Gastrocnemius medialis (tissue), 4 donors: ENCODE measurements around the gene ARHGAP12. TPM values are rescaled to one million over a fixed set of nuclear protein-coding genes. Genes with fewer than 3 reads are reported as not detected.
"Not testable (repeated sequence)": the region's sequence is repeated elsewhere in the genome, so short reads cannot be mapped to it uniquely, and the experiment has no call there.

ENCODE experiments used
- ATAC-seq, 2 donors: fragments of 150-250 bp; one replicate each; pipeline ENCODE4 v1.9.1; 2016
- DNase-seq, 2 donors: peaks; one replicate each; pipeline ENCODE4 v3.0.0-alpha.2; 2019
- H3K27ac ChIP-seq, 4 donors: fragments of 200-600 bp; sonication (generic); 1 replicate in 1 of 4; 2 replicates in 3 of 4; pipeline ENCODE4 v1.5.1; 2016 to 2018; ENCODE audit warnings: mild to moderate bottlenecking in 2 of 4, moderate library complexity in 1 of 4
- H3K27me3 ChIP-seq, 3 donors: fragments of 200-600 bp; sonication (generic) in 2 of 3; 1 replicate in 1 of 3; 2 replicates in 2 of 3; pipeline versions ENCODE4 v1.5.1 to v1.6.0; 2016 to 2019; ENCODE audit warnings: mild to moderate bottlenecking in 1 of 3, moderate library complexity in 1 of 3
- H3K36me3 ChIP-seq, 2 donors: fragments of 200-600 bp; sonication (generic) in 1 of 2; one replicate each; pipeline ENCODE4 v1.5.1; 2017 to 2018
- H3K4me1 ChIP-seq, 2 donors: fragments of 200-600 bp; sonication (generic) in 1 of 2; one replicate each; pipeline ENCODE4 v1.5.1; 2016 to 2017; ENCODE audit warnings: mild to moderate bottlenecking in 2 of 2
- H3K4me3 ChIP-seq, 4 donors: fragments of 200-600 bp; sonication (generic) in 3 of 4; 1 replicate in 1 of 4; 2 replicates in 3 of 4; pipeline ENCODE4 v1.5.1; 2016 to 2019; ENCODE audit warnings: mild to moderate bottlenecking in 2 of 4
- H3K9me3 ChIP-seq, 3 donors: fragments of 200-600 bp; sonication (generic) in 2 of 3; 1 replicate in 1 of 3; 2 replicates in 2 of 3; pipeline ENCODE4 v1.5.1; 2016 to 2019
- POLR2A ChIP-seq, 2 donors: fragments of 450-650 bp; IDR thresholded peaks; one replicate each; pipeline ENCODE4 v1.6.1; 2017; ENCODE audit warnings: antibody characterized with exemption in 2 of 2, mild to moderate bottlenecking in 2 of 2, moderate library complexity in 2 of 2
- in situ Hi-C, 4 donors: fragments of 200-750 bp; cut with MboI; loops; one replicate each; pipeline versions ENCODE4 v1.15.0 to v1.8.0; 2017; ENCODE audit warnings: low sequenced_read_pairs in 4 of 4
- intact Hi-C: fragments of 100-400 bp; cut with DNase I; formaldehyde crosslinking; loops from one replicate; pipeline ENCODE4 v1.15.1; 2023; ENCODE audit warnings: low total_unique reads
- total RNA-seq, 4 donors: library from RNA; depleted of rRNA; stranded (reverse); fragments of >200 nt; gene quantifications; one replicate each; pipeline versions ENCODE4 v1.1.0 to v1.2.3, GENCODE V29; 2016
- TF ChIP-seq, protein P1 (sequence below), 5 experiments: fragments of 450-650 bp in 3 of 5; fragments of 200-600 bp in 2 of 5; sonication (generic) in 2 of 5; IDR thresholded peaks in 4 of 5; conservative IDR thresholded peaks in 1 of 5; 1 replicate in 4 of 5; 2 replicates in 1 of 5; pipeline ENCODE4 v1.5.1; 2016 to 2019; ENCODE audit warnings: antibody characterized with exemption in 5 of 5, mild to moderate bottlenecking in 3 of 5, moderate library complexity in 3 of 5

The ARHGAP12 gene
- total RNA-seq, 4 donors from 2014 or later, result 17.0 to 34.3 (median 21.6) TPM

DNA sequence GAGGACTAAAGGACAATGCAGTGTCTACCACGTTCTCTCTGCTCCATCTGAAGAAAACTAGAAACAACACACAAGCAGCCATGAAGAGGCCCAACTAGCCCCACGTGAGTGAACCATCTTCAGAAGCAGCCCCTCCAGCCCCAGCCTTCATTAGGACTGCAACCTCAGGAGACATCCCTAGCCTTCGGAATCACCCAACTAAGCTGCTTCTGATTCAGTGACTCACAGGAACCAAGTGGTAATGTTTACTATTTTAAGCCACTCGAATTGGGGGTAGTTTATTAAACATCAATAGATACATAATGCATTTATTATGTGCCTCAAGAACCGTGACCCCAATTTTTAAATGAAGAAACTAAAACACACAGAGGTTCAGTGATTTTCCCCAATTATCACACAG lies 22.6 kb downstream of the ARHGAP12 start:
- DNase-seq (no peak), ATAC-seq (no peak)
- peak overlapping the region in 1 of 4 donors; percentile 22 for H3K27ac ChIP-seq
- in situ Hi-C loops, result no loop called here
- H3K27me3 ChIP-seq, result no peaks in the 10 kb centered on the region
- TF ChIP-seq, protein P1, sequence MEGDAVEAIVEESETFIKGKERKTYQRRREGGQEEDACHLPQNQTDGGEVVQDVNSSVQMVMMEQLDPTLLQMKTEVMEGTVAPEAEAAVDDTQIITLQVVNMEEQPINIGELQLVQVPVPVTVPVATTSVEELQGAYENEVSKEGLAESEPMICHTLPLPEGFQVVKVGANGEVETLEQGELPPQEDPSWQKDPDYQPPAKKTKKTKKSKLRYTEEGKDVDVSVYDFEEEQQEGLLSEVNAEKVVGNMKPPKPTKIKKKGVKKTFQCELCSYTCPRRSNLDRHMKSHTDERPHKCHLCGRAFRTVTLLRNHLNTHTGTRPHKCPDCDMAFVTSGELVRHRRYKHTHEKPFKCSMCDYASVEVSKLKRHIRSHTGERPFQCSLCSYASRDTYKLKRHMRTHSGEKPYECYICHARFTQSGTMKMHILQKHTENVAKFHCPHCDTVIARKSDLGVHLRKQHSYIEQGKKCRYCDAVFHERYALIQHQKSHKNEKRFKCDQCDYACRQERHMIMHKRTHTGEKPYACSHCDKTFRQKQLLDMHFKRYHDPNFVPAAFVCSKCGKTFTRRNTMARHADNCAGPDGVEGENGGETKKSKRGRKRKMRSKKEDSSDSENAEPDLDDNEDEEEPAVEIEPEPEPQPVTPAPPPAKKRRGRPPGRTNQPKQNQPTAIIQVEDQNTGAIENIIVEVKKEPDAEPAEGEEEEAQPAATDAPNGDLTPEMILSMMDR (IDR thresholded peaks at IDR 0.05 in 4 of 5, conservative IDR thresholded peaks at IDR 0.05 in 1 of 5), result no peak
- TF ChIP-seq POLR2A (IDR thresholded peaks at IDR 0.05), result no peak
- H3K4me3 ChIP-seq, result no peak overlapping the region
- no peaks in the 10 kb centered on the region for H3K36me3 ChIP-seq
- peaks cover 26 to 38% of the 10 kb centered on the region in 2 donors for H3K4me1 ChIP-seq
- no peaks in the 10 kb centered on the region for H3K9me3 ChIP-seq
- intact Hi-C loops, result no loop called here

DNA sequence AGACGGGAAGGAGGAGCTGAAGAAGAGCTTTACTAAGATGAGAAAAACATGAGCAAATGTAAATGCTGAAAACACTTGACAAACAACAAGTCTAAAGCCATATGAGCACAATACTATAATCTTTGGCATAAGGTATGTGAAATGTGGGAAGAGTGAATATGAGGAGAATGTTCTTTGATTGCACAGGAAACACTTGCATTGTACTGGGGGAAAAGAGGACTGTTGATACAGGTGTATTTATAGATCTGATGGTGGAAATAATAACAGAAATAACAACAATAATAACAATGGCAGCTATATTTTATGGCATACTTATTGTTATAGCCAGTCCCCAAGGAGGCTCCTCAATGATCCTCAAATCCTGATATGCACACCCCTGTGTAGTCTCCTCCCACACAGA lies 23.0 kb downstream of the ARHGAP12 start:
- H3K27me3 ChIP-seq, result no peaks in the 10 kb centered on the region
- TF ChIP-seq POLR2A (IDR thresholded peaks at IDR 0.05), result no peak
- TF ChIP-seq, protein P1 (IDR thresholded peaks at IDR 0.05 in 4 of 5, conservative IDR thresholded peaks at IDR 0.05 in 1 of 5), result no peak
- H3K9me3 ChIP-seq, result no peaks in the 10 kb centered on the region
- in situ Hi-C loops (no loop called here), intact Hi-C loops (no loop called here)
- H3K4me3 ChIP-seq, result no peak overlapping the region
- H3K4me1 ChIP-seq, result peaks cover 26 to 38% of the 10 kb centered on the region in 2 donors
- no peak for ATAC-seq
- no peaks in the 10 kb centered on the region for H3K36me3 ChIP-seq
- no peak for DNase-seq
- H3K27ac ChIP-seq, result no peak overlapping the region

DNA sequence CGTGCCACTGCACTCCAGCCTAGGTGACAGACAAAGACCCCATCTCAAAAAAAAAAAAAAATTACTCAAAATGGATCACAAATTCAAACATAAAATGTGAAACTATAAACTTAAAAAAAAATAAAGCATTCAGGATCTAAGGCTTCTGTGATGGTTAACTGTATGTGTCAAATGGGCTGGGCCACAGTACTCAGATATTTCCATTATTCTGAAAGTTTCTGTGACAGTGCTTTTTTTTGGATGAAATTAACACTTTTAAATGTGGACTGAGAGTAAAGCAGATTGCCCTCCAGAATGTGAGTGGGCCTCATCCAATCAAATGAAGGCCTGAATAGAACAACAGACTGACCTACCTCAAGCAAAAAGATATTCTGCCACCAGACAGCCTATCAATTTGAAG lies 26.0 kb downstream of the ARHGAP12 start:
- Histone ChIP-seq H3K27me3 (no peaks in the 10 kb centered on the region), H3K27ac (no peak overlapping the region)
- TF ChIP-seq, protein P1 (IDR thresholded peaks at IDR 0.05 in 4 of 5, conservative IDR thresholded peaks at IDR 0.05 in 1 of 5), result no peak
- no peak for TF ChIP-seq POLR2A (IDR thresholded peaks at IDR 0.05)

DNA sequence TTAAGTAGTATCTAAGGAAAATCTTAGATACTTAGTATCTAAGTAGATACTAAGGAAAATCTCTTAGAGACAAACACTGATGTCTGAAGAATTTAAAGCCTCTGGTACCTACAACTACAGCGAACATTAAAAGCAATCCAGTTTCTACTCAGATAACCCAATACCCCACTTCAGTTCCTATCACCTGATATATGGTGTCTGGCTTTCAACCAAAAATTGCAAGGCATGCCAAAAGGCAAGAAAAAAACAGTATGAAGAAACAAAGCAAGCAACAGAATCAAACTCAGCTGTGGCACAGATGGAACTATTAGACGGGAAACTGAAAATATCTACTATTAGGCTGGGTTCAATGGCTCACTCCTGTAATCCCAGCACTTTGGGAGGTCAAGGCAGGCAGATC lies 31.1 kb downstream of the ARHGAP12 start:
- intact Hi-C loops, result no loop called here
- no peaks in the 10 kb centered on the region for H3K36me3 ChIP-seq
- H3K27ac ChIP-seq, result no peak overlapping the region
- no peak overlapping the region for H3K4me3 ChIP-seq
- TF ChIP-seq POLR2A (IDR thresholded peaks at IDR 0.05), result no peak
- TF ChIP-seq, protein P1 (IDR thresholded peaks at IDR 0.05 in 4 of 5, conservative IDR thresholded peaks at IDR 0.05 in 1 of 5), result no peak
- DNase-seq (no peak), ATAC-seq (no peak)
- no peaks in the 10 kb centered on the region for H3K9me3 ChIP-seq
- H3K27me3 ChIP-seq, result no peaks in the 10 kb centered on the region
- in situ Hi-C loops, result no loop called here
- peaks cover 15 to 18% of the 10 kb centered on the region in 2 donors for H3K4me1 ChIP-seq

More for the DNA sequence above, 26.0 kb downstream of the ARHGAP12 start:
- no peaks in the 10 kb centered on the region for H3K36me3 ChIP-seq
- H3K9me3 ChIP-seq, result no peaks in the 10 kb centered on the region
- H3K4me3 ChIP-seq, result no peak overlapping the region
- in situ Hi-C loops, result no loop called here
- intact Hi-C loops, result no loop called here
- no peak for ATAC-seq
- no peak for DNase-seq
- peaks cover 18 to 24% of the 10 kb centered on the region in 2 donors for H3K4me1 ChIP-seq

DNA sequence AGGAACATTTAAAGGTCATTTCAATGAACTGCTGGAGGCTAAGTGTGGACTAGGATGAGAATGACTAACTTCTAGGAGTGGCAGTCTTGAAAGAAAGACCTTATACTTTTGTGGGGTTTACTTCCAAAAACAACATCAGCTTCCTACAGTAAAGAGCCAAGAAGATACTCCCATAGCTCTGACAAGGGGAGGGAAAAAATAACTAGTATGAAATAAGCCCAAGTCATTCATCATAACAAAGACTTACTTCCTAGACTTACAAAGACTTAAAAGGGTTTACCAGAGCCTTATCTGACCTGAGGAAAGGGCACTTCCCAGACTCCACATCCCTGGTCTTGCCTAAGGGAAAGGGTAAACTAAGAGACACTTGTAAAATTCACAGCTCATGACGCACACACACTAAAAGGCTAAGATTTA lies 31.7 kb downstream of the ARHGAP12 start:
- peaks cover 15 to 18% of the 10 kb centered on the region in 2 donors for H3K4me1 ChIP-seq
- in situ Hi-C loops (no loop called here), intact Hi-C loops (no loop called here)
- DNase-seq, result no peak
- no peak overlapping the region for H3K27ac ChIP-seq
- H3K4me3 ChIP-seq, result no peak overlapping the region
- H3K36me3 ChIP-seq, result no peaks in the 10 kb centered on the region
- H3K9me3 ChIP-seq, result no peaks in the 10 kb centered on the region
- H3K27me3 ChIP-seq, result no peaks in the 10 kb centered on the region
- no peak for ATAC-seq
- TF ChIP-seq POLR2A (IDR thresholded peaks at IDR 0.05), result no peak
- TF ChIP-seq, protein P1 (IDR thresholded peaks at IDR 0.05 in 4 of 5, conservative IDR thresholded peaks at IDR 0.05 in 1 of 5), result no peak

DNA sequence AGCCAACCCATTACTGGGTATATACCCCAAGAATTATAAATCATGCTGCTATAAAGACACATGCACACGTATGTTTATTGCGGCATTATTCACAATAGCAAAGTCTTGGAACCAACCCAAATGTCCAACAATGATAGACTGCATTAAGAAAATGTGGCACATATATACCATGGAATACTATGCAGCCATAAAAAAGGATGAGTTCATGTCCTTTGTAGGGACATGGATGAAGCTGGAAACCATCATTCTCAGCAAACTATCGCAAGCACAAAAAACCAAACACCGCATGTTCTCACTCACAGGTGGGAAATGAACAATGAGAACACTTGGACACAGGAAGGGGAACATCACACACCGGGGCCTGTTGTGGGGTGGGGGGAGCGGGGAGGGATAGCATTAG lies 32.9 kb downstream of the ARHGAP12 start:
- H3K4me3 ChIP-seq, DNase-seq, H3K9me3 ChIP-seq, ATAC-seq, in situ Hi-C loops, H3K36me3 ChIP-seq, intact Hi-C loops, H3K27ac ChIP-seq, H3K27me3 ChIP-seq: not testable (repeated sequence)
- H3K4me1 ChIP-seq, result peaks cover 15 to 18% of the 10 kb centered on the region in 2 donors
